Heart left ventricle (tissue), 16 donors: Measurements from ENCODE around the gene PRKCA. TPM values are rescaled to one million over a fixed set of nuclear protein-coding genes. Genes with fewer than 3 reads are reported as not detected.
A peak's percentile ranks its signal among the peaks of the same experiment; 100 is the strongest.

Experiments
- ATAC-seq, 4 donors: fragments of 200-7000 bp; cut with Tn5 transposase; one replicate each; pipeline ENCODE4 v1.9.1; 2020 to 2022; ENCODE audit warnings: moderate library complexity in 4 of 4, mild to moderate bottlenecking in 3 of 4, moderate number of reproducible peaks in 1 of 4
- DNase-seq, 5 donors: peaks; one replicate each; pipeline ENCODE4 v3.0.0-alpha.2; 2020
- H3K27ac ChIP-seq, 12 donors: fragments of 200-600 bp; sonication (generic) in 4 of 12; one replicate each; pipeline versions ENCODE4 v1.5.0 to v1.8.0; 2016 to 2022; ENCODE audit warnings: mild to moderate bottlenecking in 2 of 12
- H3K27me3 ChIP-seq, 9 donors: fragments of 200-600 bp; sonication (generic) in 2 of 9; one replicate each; pipeline versions ENCODE4 v1.5.1 to v1.8.0; 2016 to 2022; ENCODE audit warnings: mild to moderate bottlenecking in 3 of 9
- H3K36me3 ChIP-seq, 9 donors: fragments of 200-600 bp; sonication (generic) in 2 of 9; one replicate each; pipeline versions ENCODE4 v1.5.0 to v1.8.0; 2018 to 2022; ENCODE audit warnings: mild to moderate bottlenecking in 2 of 9
- H3K4me1 ChIP-seq, 12 donors: fragments of 200-600 bp; sonication (generic) in 4 of 12; one replicate each; pipeline versions ENCODE4 v1.5.0 to v1.8.0; 2016 to 2022; ENCODE audit warnings: mild to moderate bottlenecking in 3 of 12
- H3K4me3 ChIP-seq, 12 donors: fragments of 200-600 bp; sonication (generic) in 4 of 12; one replicate each; pipeline versions ENCODE4 v1.5.0 to v1.8.0; 2017 to 2022; ENCODE audit warnings: mild to moderate bottlenecking in 9 of 12, moderate library complexity in 4 of 12
- H3K9me3 ChIP-seq, 12 donors: fragments of 200-600 bp; sonication (generic) in 4 of 12; one replicate each; pipeline versions ENCODE4 v1.5.0 to v1.8.0; 2016 to 2022; ENCODE audit warnings: mild to moderate bottlenecking in 1 of 12
- POLR2A ChIP-seq, 2 donors: fragments of 450-650 bp; IDR thresholded peaks; one replicate each; pipeline ENCODE4 v1.6.1; 2017; ENCODE audit warnings: antibody characterized with exemption in 2 of 2, mild to moderate bottlenecking in 2 of 2, moderate library complexity in 2 of 2
- WGBS, 4 donors: extraction: QIAGEN DNeasy Blood & Tissue Kit in 2 of 4; methylation state at CpG; one replicate each; pipeline versions ENCODE4 v1.1.5 to v1.1.7; 2013 to 2018; 5-methylcytosine and 5-hydroxymethylcytosine counted together
- intact Hi-C, 10 donors: fragments of 100-400 bp; cut with DNase I; formaldehyde crosslinking; loops; one replicate each; pipeline versions ENCODE4 v1.11.1 to v1.14.2; 2022
- polyA plus RNA-seq, 2 donors: library from polyadenylated mRNA; stranded (reverse); fragments of 200-250 nt; gene quantifications; one replicate each; pipeline ENCODE4 v1.2.3, GENCODE V29; 2013
- total RNA-seq, 9 donors: library from RNA; depleted of rRNA in 2 of 9; stranded (reverse); fragments of >200 nt in 2 of 9; fragmentation: NEBNext Ultra II Directional in 3 of 9; extraction: Animal tissue kit (Norgen Biotek cat#: 25700) in 3 of 9; gene quantifications; one replicate each; pipeline versions ENCODE4 v1.1.0 to v1.2.4, GENCODE V29; 2016 to 2023
- TF ChIP-seq, protein P1 (sequence below), 12 donors: fragments of 200-600 bp; sonication (generic) in 4 of 12; IDR thresholded peaks; one replicate each; pipeline versions ENCODE4 v1.5.0 to v1.8.0; 2018 to 2022; ENCODE audit warnings: antibody characterized with exemption in 12 of 12, mild to moderate bottlenecking in 5 of 12
- donor health status: ischemic (EF 13 %, LVEDD 7.1; RV severe dilation, severe dysfunction).
- donor health status: healthy with polysubstance abuse.
- donor health status: DM: no; HTN: yes; CAD: no.
- donor health status: DM: no; HTN: no; CAD: no.
- donor health status: ischemic (EF 25% LVEDD 6.9; RV normal size, moderate dysfunction).
- donor health status: ischemic (EF 25% LVEDD 5.7; RV mildly dilated, moderate dysfunction).
- donor health status: healthy.
- donor health status: DM: yes; HTN: yes; CAD: no.
- donor health status: ischemic (EF 35%, LVEDD 5.7; RV mildly dilated, moderate dysfunction).
- donor health status: nonischemic (EF 11% LVEDD 7.7; RV severe dilation, severe dysfunction).
- donor health status: DM: yes; HTN: yes; CAD: no.
- donor health status: PGD.
- donor health status: ischemic (EF 29% LVEDD 5.4; RV normal size, mild dysfunction).
- donor health status: nonischemic (EF 23%, LVEDD 6.1; RV moderate dilation, normal function).

PRKCA gene
- total and polyA plus RNA-seq, 11 donors, result 3.4 to 26.8 (median 11.4) TPM

DNA sequence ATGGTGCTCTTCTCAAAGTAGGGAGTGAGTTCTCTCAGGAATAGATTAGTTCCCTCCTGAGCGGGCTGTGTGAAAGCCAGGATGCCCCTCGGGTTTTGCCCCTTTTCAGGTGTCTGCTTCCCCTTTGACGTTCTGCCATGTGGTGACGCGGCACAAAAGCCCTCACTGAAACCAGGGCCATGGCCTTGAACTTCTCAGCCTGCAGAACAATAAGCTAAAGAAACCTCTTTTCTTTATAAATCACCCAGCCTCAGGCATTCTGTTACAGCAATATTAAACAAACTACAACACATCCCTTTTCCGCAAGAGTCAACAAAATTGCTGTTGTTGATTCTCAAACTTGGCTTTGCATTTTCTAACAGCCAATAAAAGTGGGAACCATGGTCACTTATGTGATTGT, 517.1 kb downstream of the PRKCA start:
- peaks cover 0 to 12% (median 0%) of the 10 kb centered on the region in 9 donors for H3K27me3 ChIP-seq
- 57 to 78% (median 66%) methylated on average over 6 of the region's 6 CpGs for WGBS, 4 donors
- ATAC-seq (no peak), DNase-seq (no peak)
- H3K27ac ChIP-seq, result no peak overlapping the region
- intact Hi-C loops, result no loop called here
- peaks cover 0 to 8% (median 0%) of the 10 kb centered on the region in 12 donors for H3K9me3 ChIP-seq
- no peaks in the 10 kb centered on the region for H3K4me1 ChIP-seq
- no peak for TF ChIP-seq POLR2A (IDR thresholded peaks at IDR 0.05)
- TF ChIP-seq, protein P1, sequence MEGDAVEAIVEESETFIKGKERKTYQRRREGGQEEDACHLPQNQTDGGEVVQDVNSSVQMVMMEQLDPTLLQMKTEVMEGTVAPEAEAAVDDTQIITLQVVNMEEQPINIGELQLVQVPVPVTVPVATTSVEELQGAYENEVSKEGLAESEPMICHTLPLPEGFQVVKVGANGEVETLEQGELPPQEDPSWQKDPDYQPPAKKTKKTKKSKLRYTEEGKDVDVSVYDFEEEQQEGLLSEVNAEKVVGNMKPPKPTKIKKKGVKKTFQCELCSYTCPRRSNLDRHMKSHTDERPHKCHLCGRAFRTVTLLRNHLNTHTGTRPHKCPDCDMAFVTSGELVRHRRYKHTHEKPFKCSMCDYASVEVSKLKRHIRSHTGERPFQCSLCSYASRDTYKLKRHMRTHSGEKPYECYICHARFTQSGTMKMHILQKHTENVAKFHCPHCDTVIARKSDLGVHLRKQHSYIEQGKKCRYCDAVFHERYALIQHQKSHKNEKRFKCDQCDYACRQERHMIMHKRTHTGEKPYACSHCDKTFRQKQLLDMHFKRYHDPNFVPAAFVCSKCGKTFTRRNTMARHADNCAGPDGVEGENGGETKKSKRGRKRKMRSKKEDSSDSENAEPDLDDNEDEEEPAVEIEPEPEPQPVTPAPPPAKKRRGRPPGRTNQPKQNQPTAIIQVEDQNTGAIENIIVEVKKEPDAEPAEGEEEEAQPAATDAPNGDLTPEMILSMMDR (IDR thresholded peaks at IDR 0.05), result no peak
- H3K4me3 ChIP-seq, result no peak overlapping the region
- H3K36me3 ChIP-seq, result no peaks in the 10 kb centered on the region

DNA sequence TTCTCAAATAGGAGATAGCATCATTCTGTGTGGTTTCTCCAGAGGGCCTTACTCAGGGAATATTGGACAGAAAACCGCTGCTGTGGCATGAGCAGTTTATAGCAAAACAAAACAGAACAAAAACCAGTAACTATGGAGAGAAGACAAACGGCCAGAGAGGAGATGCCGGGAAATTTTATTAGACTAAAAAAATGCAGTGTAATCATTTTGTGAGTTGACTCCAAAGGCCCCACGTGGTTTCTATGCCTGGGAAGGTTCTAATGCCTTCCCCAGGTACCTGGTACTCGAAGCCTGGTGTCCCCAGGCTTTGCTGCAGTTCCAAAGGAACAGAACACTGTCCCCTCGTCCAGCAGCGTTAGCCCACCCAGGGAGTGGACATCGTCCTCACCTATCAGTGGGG, 519.6 kb downstream of the PRKCA start:
- peaks cover 0 to 8% (median 0%) of the 10 kb centered on the region in 12 donors for H3K9me3 ChIP-seq
- no peaks in the 10 kb centered on the region for H3K4me1 ChIP-seq
- intact Hi-C loops, result no loop called here
- peaks cover 0 to 19% (median 0%) of the 10 kb centered on the region in 9 donors for H3K27me3 ChIP-seq
- ATAC-seq (no peak), DNase-seq (no peak)
- no peak overlapping the region for H3K4me3 ChIP-seq
- TF ChIP-seq, protein P1 (IDR thresholded peaks at IDR 0.05), result no peak
- TF ChIP-seq POLR2A (IDR thresholded peaks at IDR 0.05), result no peak
- H3K36me3 ChIP-seq, result no peaks in the 10 kb centered on the region
- 65 to 78% (median 72%) methylated on average over 8 of the region's 8 CpGs for WGBS, 4 donors
- no peak overlapping the region for H3K27ac ChIP-seq

DNA sequence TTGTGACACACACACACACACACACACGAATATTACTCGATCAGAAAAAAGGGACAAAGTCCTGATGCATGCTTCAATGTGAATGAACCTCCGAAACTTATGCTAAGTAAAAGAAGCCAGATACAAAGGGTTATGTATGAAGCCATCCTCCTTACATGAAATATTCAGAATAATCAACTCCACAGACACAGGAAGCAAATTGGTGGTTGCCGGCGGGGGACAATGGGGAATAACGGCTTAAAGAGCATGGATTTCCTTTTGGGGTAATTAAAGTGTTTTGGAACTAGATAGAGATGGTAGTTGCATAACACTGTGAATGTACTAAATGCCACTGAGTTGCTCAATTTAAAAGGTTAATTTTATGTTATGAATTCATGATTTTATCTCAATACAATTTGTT, 524.4 kb downstream of the PRKCA start:
- Histone ChIP-seq H3K36me3 (no peaks in the 10 kb centered on the region), H3K27me3 (peaks cover 0 to 23% (median 0%) of the 10 kb centered on the region in 9 donors), H3K27ac (no peak overlapping the region), H3K4me3 (no peak overlapping the region), H3K4me1 (no peaks in the 10 kb centered on the region), H3K9me3 (no peaks in the 10 kb centered on the region)
- no peak for ATAC-seq
- no peak for DNase-seq
- intact Hi-C loops, result no loop called here
- WGBS, 4 donors, result 70 to 82% (median 74%) methylated on average over 6 of the region's 6 CpGs
- TF ChIP-seq POLR2A (IDR thresholded peaks at IDR 0.05), result no peak
- TF ChIP-seq, protein P1 (IDR thresholded peaks at IDR 0.05), result no peak

DNA sequence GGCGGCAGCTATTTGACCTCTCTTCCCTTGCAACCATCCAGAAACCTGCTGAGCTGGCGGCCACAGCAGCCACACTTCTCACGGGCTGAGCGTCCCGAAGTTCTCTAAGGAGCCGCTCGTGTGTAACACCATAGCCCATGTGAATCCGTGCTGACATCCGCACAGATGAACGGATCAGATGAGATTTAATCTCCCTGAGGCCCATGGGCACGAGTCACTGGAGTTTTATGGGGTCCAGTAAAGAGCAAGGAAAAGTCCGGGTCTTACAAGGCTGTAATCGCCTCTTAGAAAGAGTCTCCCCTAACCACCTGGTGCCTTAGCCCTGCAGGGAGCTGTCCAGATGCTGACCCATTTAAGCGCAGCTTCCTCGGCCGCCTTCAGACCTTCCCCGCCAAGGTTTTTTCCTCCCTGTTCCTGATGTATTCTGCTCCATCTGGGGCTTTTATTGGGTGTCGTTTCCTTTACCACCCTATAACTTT, 527.0 kb downstream of the PRKCA start:
- intact Hi-C loops, result no loop called here
- no peaks in the 10 kb centered on the region for H3K9me3 ChIP-seq
- WGBS, 4 donors, result 3 to 6% (median 5%) methylated on average over 18 of the region's 18 CpGs
- H3K36me3 ChIP-seq, result no peaks in the 10 kb centered on the region
- no peak overlapping the region for H3K27ac ChIP-seq
- peaks cover 0 to 33% (median 6%) of the 10 kb centered on the region in 9 donors for H3K27me3 ChIP-seq
- DNase-seq, result peak in 2 of 5 donors; percentile 26 to 35
- peak in 3 of 4 donors; percentile 74 to 82 (median 76) for ATAC-seq
- no peaks in the 10 kb centered on the region for H3K4me1 ChIP-seq
- no peak overlapping the region for H3K4me3 ChIP-seq
- TF ChIP-seq, protein P1 (IDR thresholded peaks at IDR 0.05), result no peak
- no peak for TF ChIP-seq POLR2A (IDR thresholded peaks at IDR 0.05)
